HL-60/S4 treated with retinoic acid at 250 ng/mL for 4 days and 3 days (cell line): Measurements from ENCODE around the gene LSMEM2.
"Not testable (repeated sequence)": the region's sequence is repeated elsewhere in the genome, so short reads cannot be mapped to it uniquely, and the experiment has no call there.

Experiments
- in situ Hi-C: fragments of 300-500 bp; cut with MboI; formaldehyde crosslinking; loops from 2 replicates; pipeline ENCODE4 v1.7.0; 2022; ENCODE audit warnings: low sequenced_read_pairs

The LSMEM2 gene

GRCh38 chr3:50297384-50297775 is 18.5 kb downstream of the LSMEM2 start:
- in situ Hi-C loops: no loop called here

GRCh38 chr3:50297896-50298725 is 19.2 kb downstream of the LSMEM2 start:
- in situ Hi-C loops: no loop called here

- in situ Hi-C loops: no loop called here
Observed at GRCh38 chr3:50298836-50299637, 20.1 kb downstream of the LSMEM2 start, which contains the start of the genes HYAL3 and NAA80. TSS of gene HYAL3 (minus strand) at chr3:50299405. CDS start at chr3:50295602, 3,803 bp downstream. TSS of gene NAA80 (minus strand) at chr3:50299405. CDS start at chr3:50297463, 1,942 bp downstream.

- in situ Hi-C loops: no loop called here
Observed at GRCh38 chr3:50299638-50299928, 20.7 kb downstream of the LSMEM2 start.

- in situ Hi-C loops: no loop called here
Observed at GRCh38 chr3:50299929-50300680, 21.2 kb downstream of the LSMEM2 start.

- in situ Hi-C loops: no loop called here
Observed at GRCh38 chr3:50300681-50301254, 21.9 kb downstream of the LSMEM2 start.

GRCh38 chr3:50302095-50303012 is 23.5 kb downstream of the LSMEM2 start:
- in situ Hi-C loops: no loop called here

GRCh38 chr3:50303013-50303815 is 24.3 kb downstream of the LSMEM2 start, which contains the start of gene HYAL1:
TSS of gene HYAL1 (minus strand) at chr3:50303574. CDS start at chr3:50302956, 618 bp downstream.
- in situ Hi-C loops: no loop called here

- in situ Hi-C loops: no loop called here
Observed at GRCh38 chr3:50304601-50305000, 25.7 kb downstream of the LSMEM2 start.

- in situ Hi-C loops: not testable (repeated sequence)
Observed at GRCh38 chr3:50312041-50312440, 33.2 kb downstream of the LSMEM2 start.

- in situ Hi-C loops: no loop called here
Observed at GRCh38 chr3:50314342-50314741, 35.5 kb downstream of the LSMEM2 start.

- in situ Hi-C loops: no loop called here
Observed at GRCh38 chr3:50314816-50315215, 35.9 kb downstream of the LSMEM2 start.

- in situ Hi-C loops: no loop called here
Observed at GRCh38 chr3:50316657-50317242, 37.9 kb downstream of the LSMEM2 start.

GRCh38 chr3:50317300-50317699 is 38.4 kb downstream of the LSMEM2 start:
- in situ Hi-C loops: no loop called here

- in situ Hi-C loops: no loop called here
Observed at GRCh38 chr3:50318163-50318562, 39.3 kb downstream of the LSMEM2 start.

- in situ Hi-C loops: no loop called here
Observed at GRCh38 chr3:50318615-50319014, 39.7 kb downstream of the LSMEM2 start.

- in situ Hi-C loops: no loop called here
Observed at GRCh38 chr3:50319181-50319893, 40.5 kb downstream of the LSMEM2 start.
